Ascending aorta (tissue), 2 donors: ENCODE measurements around the gene BRD9. TPM values are rescaled to one million over a fixed set of nuclear protein-coding genes. Genes with fewer than 3 reads are reported as not detected.

ENCODE experiments used
- DNase-seq, 2 donors: peaks; one replicate each; pipeline ENCODE4 v3.0.0-alpha.2; 2019; ENCODE audit warnings: low spot score in 2 of 2
- H3K27ac ChIP-seq, 2 donors: fragments of 200-600 bp; sonication (generic); one replicate each; pipeline ENCODE4 v1.5.1; 2016 to 2017; ENCODE audit warnings: mild to moderate bottlenecking in 1 of 2
- H3K27me3 ChIP-seq: fragments of 200-600 bp; sonication (generic); one replicate; pipeline ENCODE4 v1.5.1; 2017
- H3K36me3 ChIP-seq, 2 donors: fragments of 200-600 bp; sonication (generic); one replicate each; pipeline ENCODE4 v1.5.1; 2016
- H3K4me1 ChIP-seq, 2 donors: fragments of 200-600 bp; sonication (generic); one replicate each; pipeline ENCODE4 v1.5.1; 2016 to 2017; ENCODE audit warnings: mild to moderate bottlenecking in 1 of 2
- H3K4me3 ChIP-seq, 2 donors: fragments of 200-600 bp; sonication (generic); one replicate each; pipeline ENCODE4 v1.5.1; 2016 to 2017; ENCODE audit warnings: mild to moderate bottlenecking in 1 of 2
- H3K9me3 ChIP-seq, 2 donors: fragments of 200-600 bp; sonication (generic); one replicate each; pipeline ENCODE4 v1.5.1; 2016
- intact Hi-C: fragments of 100-400 bp; cut with DNase I; formaldehyde crosslinking; loops from one replicate; pipeline ENCODE4 v1.15.1; 2023
- total RNA-seq: library from RNA; depleted of rRNA; stranded (reverse); fragments of >200 nt; gene quantifications from one replicate; pipeline ENCODE4 v1.1.0, GENCODE V29; 2016
- TF ChIP-seq, protein P1 (sequence below), 3 experiments: fragments of 200-600 bp in 2 of 3; fragments of 450-650 bp in 1 of 3; sonication (generic) in 2 of 3; IDR thresholded peaks; one replicate each; pipeline ENCODE4 v1.5.1; 2016 to 2019; ENCODE audit warnings: antibody characterized with exemption in 3 of 3, mild to moderate bottlenecking in 1 of 3, moderate library complexity in 1 of 3

BRD9 gene
- total RNA-seq, 1 donor from 2014 or later: 13.6 TPM

DNA sequence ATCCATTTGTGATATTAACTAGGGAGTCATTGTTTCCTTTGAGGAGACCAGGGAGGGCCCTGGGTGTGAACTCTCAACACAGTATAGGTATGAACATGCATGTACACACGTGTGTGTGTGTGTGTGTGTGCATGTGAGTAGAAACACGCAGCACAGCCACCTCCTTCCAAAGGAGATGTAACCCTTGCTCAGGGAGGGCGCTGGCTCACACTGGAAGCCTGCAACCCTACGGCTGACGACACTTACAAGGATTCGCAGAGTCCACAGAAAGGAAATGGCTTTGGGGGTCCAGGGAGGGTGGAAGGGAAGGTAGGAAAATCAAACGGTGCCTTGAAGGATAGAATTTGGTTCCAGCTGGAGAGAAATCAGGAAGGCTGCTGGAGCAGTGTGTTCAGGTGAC, 22.0 kb upstream of the BRD9 start:
- no peaks in the 10 kb centered on the region for H3K27me3 ChIP-seq
- H3K27ac ChIP-seq: no peak overlapping the region
- no peaks in the 10 kb centered on the region for H3K9me3 ChIP-seq
- H3K4me1 ChIP-seq: no peaks in the 10 kb centered on the region
- intact Hi-C loops: no loop called here
- TF ChIP-seq, protein P1, sequence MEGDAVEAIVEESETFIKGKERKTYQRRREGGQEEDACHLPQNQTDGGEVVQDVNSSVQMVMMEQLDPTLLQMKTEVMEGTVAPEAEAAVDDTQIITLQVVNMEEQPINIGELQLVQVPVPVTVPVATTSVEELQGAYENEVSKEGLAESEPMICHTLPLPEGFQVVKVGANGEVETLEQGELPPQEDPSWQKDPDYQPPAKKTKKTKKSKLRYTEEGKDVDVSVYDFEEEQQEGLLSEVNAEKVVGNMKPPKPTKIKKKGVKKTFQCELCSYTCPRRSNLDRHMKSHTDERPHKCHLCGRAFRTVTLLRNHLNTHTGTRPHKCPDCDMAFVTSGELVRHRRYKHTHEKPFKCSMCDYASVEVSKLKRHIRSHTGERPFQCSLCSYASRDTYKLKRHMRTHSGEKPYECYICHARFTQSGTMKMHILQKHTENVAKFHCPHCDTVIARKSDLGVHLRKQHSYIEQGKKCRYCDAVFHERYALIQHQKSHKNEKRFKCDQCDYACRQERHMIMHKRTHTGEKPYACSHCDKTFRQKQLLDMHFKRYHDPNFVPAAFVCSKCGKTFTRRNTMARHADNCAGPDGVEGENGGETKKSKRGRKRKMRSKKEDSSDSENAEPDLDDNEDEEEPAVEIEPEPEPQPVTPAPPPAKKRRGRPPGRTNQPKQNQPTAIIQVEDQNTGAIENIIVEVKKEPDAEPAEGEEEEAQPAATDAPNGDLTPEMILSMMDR (IDR thresholded peaks at IDR 0.05): no peak
- no peak for DNase-seq
- H3K36me3 ChIP-seq: no peaks in the 10 kb centered on the region
- no peak overlapping the region for H3K4me3 ChIP-seq

DNA sequence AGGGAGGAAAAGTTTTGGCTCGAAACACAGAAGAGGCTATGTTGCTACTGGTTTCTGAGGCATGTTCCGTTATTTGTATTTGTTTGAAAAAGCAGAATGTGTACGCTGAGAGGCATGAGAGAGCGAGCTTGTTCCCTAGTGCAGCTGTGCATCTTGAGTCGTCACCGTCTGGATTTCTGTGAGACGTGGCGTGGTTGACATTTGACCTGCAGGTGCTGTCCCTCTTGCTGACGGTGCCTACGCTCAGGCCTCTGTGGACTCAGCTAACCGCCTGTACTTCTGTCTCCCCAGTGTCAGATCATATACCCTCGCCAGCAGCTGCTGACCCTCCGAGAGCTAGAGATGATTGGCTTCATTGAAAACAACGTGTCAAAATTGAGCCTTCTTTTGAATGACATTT, 21.6 kb upstream of the BRD9 start:
- no peak overlapping the region for H3K27ac ChIP-seq
- TF ChIP-seq, protein P1 (IDR thresholded peaks at IDR 0.05): no peak
- H3K4me3 ChIP-seq: no peak overlapping the region
- intact Hi-C loops: no loop called here
- no peaks in the 10 kb centered on the region for H3K4me1 ChIP-seq
- no peaks in the 10 kb centered on the region for H3K36me3 ChIP-seq
- H3K27me3 ChIP-seq: no peaks in the 10 kb centered on the region
- DNase-seq: no peak
- no peaks in the 10 kb centered on the region for H3K9me3 ChIP-seq

GRCh38 chr5:912280-913091, 19.9 kb upstream of the BRD9 start:
- no peaks in the 10 kb centered on the region for H3K9me3 ChIP-seq
- no peaks in the 10 kb centered on the region for H3K36me3 ChIP-seq
- DNase-seq: no peak
- H3K27me3 ChIP-seq: no peaks in the 10 kb centered on the region
- TF ChIP-seq, protein P1 (IDR thresholded peaks at IDR 0.05): no peak
- H3K27ac ChIP-seq: no peak overlapping the region
- H3K4me1 ChIP-seq: no peaks in the 10 kb centered on the region
- intact Hi-C loops: no loop called here
- no peak overlapping the region for H3K4me3 ChIP-seq

- H3K27me3 ChIP-seq: no peaks in the 10 kb centered on the region
- intact Hi-C loops: no loop called here
- H3K4me1 ChIP-seq: no peaks in the 10 kb centered on the region
- H3K36me3 ChIP-seq: no peaks in the 10 kb centered on the region
- no peaks in the 10 kb centered on the region for H3K9me3 ChIP-seq
- H3K27ac ChIP-seq: no peak overlapping the region
- TF ChIP-seq, protein P1 (IDR thresholded peaks at IDR 0.05): no peak
- no peak for DNase-seq
- no peak overlapping the region for H3K4me3 ChIP-seq
Observed at GRCh38 chr5:911601-912000, 19.0 kb upstream of the BRD9 start.

DNA sequence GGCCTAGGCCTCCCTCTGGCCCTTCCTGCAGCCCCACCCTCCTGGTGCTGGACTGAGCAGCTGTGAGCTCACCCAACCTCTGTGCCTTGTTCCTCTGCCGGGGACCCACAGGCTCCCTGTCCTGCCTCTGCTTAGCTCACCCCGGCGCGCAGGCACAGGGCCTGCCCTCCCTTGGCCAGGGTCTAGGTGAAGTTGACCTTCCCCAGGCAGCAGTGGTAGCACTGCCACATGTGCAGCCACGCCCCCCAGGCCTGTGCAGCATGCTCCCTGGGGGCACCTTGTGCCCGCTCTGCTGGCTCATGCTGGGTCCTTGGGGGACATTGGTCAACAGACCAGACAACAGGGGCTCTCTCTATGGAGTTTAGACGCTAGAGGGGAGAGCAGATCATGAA, 18.2 kb upstream of the BRD9 start:
- no peak overlapping the region for H3K4me3 ChIP-seq
- intact Hi-C loops: no loop called here
- H3K27me3 ChIP-seq: no peaks in the 10 kb centered on the region
- no peaks in the 10 kb centered on the region for H3K36me3 ChIP-seq
- TF ChIP-seq, protein P1 (IDR thresholded peaks at IDR 0.05): no peak
- no peak for DNase-seq
- H3K9me3 ChIP-seq: no peaks in the 10 kb centered on the region
- H3K4me1 ChIP-seq: no peaks in the 10 kb centered on the region
- H3K27ac ChIP-seq: no peak overlapping the region
